Heart right ventricle (tissue), 16 donors: ENCODE data around the gene RNMT. TPM values are rescaled to one million over a fixed set of nuclear protein-coding genes. Genes with fewer than 3 reads are reported as not detected.
A peak's percentile ranks its signal among the peaks of the same experiment; 100 is the strongest.

Source experiments
- ATAC-seq, 8 donors: fragments of 200-7000 bp; cut with Tn5 transposase; one replicate each; pipeline ENCODE4 v1.9.1; 2020; ENCODE audit warnings: mild to moderate bottlenecking in 8 of 8, moderate library complexity in 8 of 8, moderate number of reproducible peaks in 1 of 8
- DNase-seq, 2 donors: peaks; one replicate each; pipeline ENCODE4 v3.0.0-alpha.2; 2020
- H3K27ac ChIP-seq, 10 donors: fragments of 200-600 bp; sonication (generic) in 2 of 10; one replicate each; pipeline versions ENCODE4 v1.5.0 to v1.8.0; 2020 to 2022; ENCODE audit warnings: mild to moderate bottlenecking in 3 of 10
- H3K27me3 ChIP-seq, 7 donors: fragments of 200-600 bp; one replicate each; pipeline ENCODE4 v1.8.0; 2021 to 2022; ENCODE audit warnings: mild to moderate bottlenecking in 2 of 7
- H3K36me3 ChIP-seq, 9 donors: fragments of 200-600 bp; sonication (generic) in 1 of 9; one replicate each; pipeline versions ENCODE4 v1.5.0 to v1.8.0; 2020 to 2022; ENCODE audit warnings: mild to moderate bottlenecking in 2 of 9
- H3K4me1 ChIP-seq, 9 donors: fragments of 200-600 bp; sonication (generic) in 1 of 9; one replicate each; pipeline versions ENCODE4 v1.5.0 to v1.8.0; 2020 to 2022; ENCODE audit warnings: mild to moderate bottlenecking in 4 of 9
- H3K4me3 ChIP-seq, 10 donors: fragments of 200-600 bp; sonication (generic) in 2 of 10; one replicate each; pipeline versions ENCODE4 v1.5.0 to v1.8.0; 2020 to 2022; ENCODE audit warnings: mild to moderate bottlenecking in 7 of 10, moderate library complexity in 2 of 10
- H3K9me3 ChIP-seq, 11 donors: fragments of 200-600 bp in 10 of 11; sonication (generic) in 2 of 11; one replicate each; pipeline versions ENCODE4 v1.5.0 to v1.8.0; 2013 to 2022; ENCODE audit warnings: mild to moderate bottlenecking in 2 of 11, control low read depth in 1 of 11, moderate library complexity in 1 of 11
- WGBS, 2 donors: extraction: QIAGEN DNeasy Blood & Tissue Kit; methylation state at CpG; one replicate each; pipeline ENCODE4 v1.1.7; 2013; ENCODE audit warnings: inconsistent platforms in 1 of 2; 5-methylcytosine and 5-hydroxymethylcytosine counted together
- intact Hi-C, 10 donors: fragments of 100-400 bp; cut with DNase I; formaldehyde crosslinking; loops; one replicate each; pipeline versions ENCODE4 v1.11.1 to v1.14.2; 2022
- polyA plus RNA-seq, 2 donors: library from polyadenylated mRNA; stranded (reverse); fragments of 200-250 nt; gene quantifications; one replicate each; pipeline ENCODE4 v1.2.3, GENCODE V29; 2013
- total RNA-seq, 10 donors: library from RNA; stranded (reverse); fragmentation: NEBNext Ultra II Directional in 3 of 10; extraction: Animal tissue kit (Norgen Biotek cat#: 25700) in 3 of 10; gene quantifications; one replicate each; pipeline versions ENCODE4 v1.2.1 to v1.2.4, GENCODE V29; 2021 to 2023
- TF ChIP-seq, protein P1 (sequence below), 9 donors: fragments of 200-600 bp; sonication (generic) in 2 of 9; IDR thresholded peaks; one replicate each; pipeline versions ENCODE4 v1.5.0 to v1.8.0; 2021 to 2022; ENCODE audit warnings: antibody characterized with exemption in 9 of 9, mild to moderate bottlenecking in 5 of 9, moderate library complexity in 1 of 9
- donor health status: Arrhythmogenic right ventricular cardiomyopathy.
- donor health status: ischemic (EF 13 %, LVEDD 7.1; RV severe dilation, severe dysfunction).
- donor health status: healthy with polysubstance abuse.
- donor health status: DM: no; HTN: yes; CAD: no.
- donor health status: DM: no; HTN: no; CAD: no.
- donor health status: ischemic (EF 25% LVEDD 6.9; RV normal size, moderate dysfunction).
- donor health status: ischemic (EF 25% LVEDD 5.7; RV mildly dilated, moderate dysfunction).
- donor health status: healthy.
- donor health status: DM: yes; HTN: yes; CAD: no.
- donor health status: Ischemic cardiomyopathy.
- donor health status: ischemic (EF 35%, LVEDD 5.7; RV mildly dilated, moderate dysfunction).
- donor health status: nonischemic (EF 11% LVEDD 7.7; RV severe dilation, severe dysfunction).
- donor health status: DM: yes; HTN: yes; CAD: no.
- donor health status: PGD.
- donor health status: ischemic (EF 29% LVEDD 5.4; RV normal size, mild dysfunction).
- donor health status: nonischemic (EF 23%, LVEDD 6.1; RV moderate dilation, normal function).

The RNMT gene
- total and polyA plus RNA-seq, 12 donors = 12.4 to 37.0 (median 33.0) TPM

DNA sequence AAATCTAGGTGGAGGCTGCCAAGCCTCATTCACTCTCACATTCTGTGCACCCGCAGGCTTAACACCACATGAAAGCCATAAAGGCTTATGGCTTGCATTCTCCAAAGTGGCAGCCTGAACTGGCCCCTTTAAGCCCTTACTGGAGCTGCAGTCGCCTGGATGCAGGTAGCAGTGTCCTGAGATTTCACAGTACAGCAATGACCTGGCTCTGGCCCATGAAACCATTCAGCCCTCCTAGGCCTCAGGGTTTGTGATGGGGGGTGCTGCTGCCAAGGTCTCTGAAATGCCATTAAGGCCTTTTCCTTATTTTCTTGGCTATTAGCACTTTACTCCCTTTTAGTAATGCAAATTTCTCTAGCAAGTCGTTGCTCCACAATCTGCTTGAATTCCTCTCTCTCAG lies 48.6 kb downstream of the RNMT start:
- Histone ChIP-seq H3K36me3 (no peaks in the 10 kb centered on the region), H3K27me3 (no peaks in the 10 kb centered on the region), H3K27ac (no peak overlapping the region), H3K4me3 (no peak overlapping the region), H3K4me1 (no peaks in the 10 kb centered on the region), H3K9me3 (peaks cover 0 to 15% (median 0%) of the 10 kb centered on the region in 11 donors)
- intact Hi-C loops = no loop called here
- TF ChIP-seq, protein P1, sequence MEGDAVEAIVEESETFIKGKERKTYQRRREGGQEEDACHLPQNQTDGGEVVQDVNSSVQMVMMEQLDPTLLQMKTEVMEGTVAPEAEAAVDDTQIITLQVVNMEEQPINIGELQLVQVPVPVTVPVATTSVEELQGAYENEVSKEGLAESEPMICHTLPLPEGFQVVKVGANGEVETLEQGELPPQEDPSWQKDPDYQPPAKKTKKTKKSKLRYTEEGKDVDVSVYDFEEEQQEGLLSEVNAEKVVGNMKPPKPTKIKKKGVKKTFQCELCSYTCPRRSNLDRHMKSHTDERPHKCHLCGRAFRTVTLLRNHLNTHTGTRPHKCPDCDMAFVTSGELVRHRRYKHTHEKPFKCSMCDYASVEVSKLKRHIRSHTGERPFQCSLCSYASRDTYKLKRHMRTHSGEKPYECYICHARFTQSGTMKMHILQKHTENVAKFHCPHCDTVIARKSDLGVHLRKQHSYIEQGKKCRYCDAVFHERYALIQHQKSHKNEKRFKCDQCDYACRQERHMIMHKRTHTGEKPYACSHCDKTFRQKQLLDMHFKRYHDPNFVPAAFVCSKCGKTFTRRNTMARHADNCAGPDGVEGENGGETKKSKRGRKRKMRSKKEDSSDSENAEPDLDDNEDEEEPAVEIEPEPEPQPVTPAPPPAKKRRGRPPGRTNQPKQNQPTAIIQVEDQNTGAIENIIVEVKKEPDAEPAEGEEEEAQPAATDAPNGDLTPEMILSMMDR (IDR thresholded peaks at IDR 0.05) = no peak
- no peak for DNase-seq
- no peak for ATAC-seq
- WGBS, 2 donors = 73 to 74% methylated on average over 3 of the region's 3 CpGs

DNA sequence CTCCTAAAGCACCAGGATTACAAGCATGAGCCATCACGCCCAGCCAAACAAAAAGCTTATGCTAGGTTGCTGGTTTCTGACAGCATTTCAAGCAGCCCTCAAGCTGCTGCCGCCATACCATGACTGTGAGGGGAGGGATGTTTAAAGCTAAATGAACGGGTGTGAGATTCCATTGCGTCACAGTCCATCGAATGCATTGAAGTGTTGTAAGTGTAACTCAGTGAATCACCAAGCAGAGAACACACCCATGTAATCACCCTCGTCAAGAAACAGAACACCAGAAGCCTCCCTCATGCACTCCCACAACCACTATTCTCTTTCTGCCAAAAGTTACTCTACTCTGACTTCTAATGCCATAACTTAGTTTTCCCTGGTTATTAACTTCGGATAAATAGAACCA lies 64.7 kb downstream of the RNMT start:
- intact Hi-C loops = loop anchor here in 1 of 10 donors (10.0 kb wide), 1 partner anchor 64 kb away; no protein-coding TSS in a partner anchor
- DNase-seq (no peak), ATAC-seq (no peak)
- Histone ChIP-seq H3K27me3 (no peaks in the 10 kb centered on the region), H3K27ac (no peak overlapping the region), H3K4me3 (no peak overlapping the region), H3K36me3 (no peaks in the 10 kb centered on the region), H3K9me3 (peaks cover 0 to 17% (median 0%) of the 10 kb centered on the region in 11 donors), H3K4me1 (no peaks in the 10 kb centered on the region)
- TF ChIP-seq, protein P1 (IDR thresholded peaks at IDR 0.05) = no peak
- 69 to 72% methylated on average over 7 of the region's 7 CpGs for WGBS, 2 donors

DNA sequence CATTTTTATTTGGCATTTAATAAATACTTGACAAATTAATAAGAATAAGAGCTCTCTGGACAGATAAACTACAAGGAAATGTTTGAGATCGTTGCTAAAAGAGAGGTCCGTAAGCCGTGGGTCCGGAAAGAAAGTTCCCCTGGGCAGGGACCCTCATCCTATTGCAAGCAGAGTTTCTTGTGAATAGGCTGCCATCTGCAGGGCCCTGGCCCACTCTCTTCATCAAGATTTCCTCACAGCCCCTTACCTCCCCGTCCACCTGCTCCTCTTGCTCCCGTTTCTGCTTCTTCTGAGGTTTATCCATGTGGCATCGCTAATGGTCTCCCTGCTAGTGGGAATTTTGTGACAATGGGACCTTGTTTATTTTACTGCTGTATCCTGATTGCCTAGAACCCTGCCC lies 67.3 kb downstream of the RNMT start:
- Histone ChIP-seq H3K4me1 (peaks cover 0 to 11% (median 0%) of the 10 kb centered on the region in 9 donors), H3K36me3 (no peaks in the 10 kb centered on the region), H3K9me3 (peaks cover 0 to 7% (median 0%) of the 10 kb centered on the region in 11 donors), H3K27me3 (peaks cover 0 to 5% (median 0%) of the 10 kb centered on the region in 7 donors), H3K4me3 (no peak overlapping the region), H3K27ac (no peak overlapping the region)
- 44 to 50% methylated on average over 7 of the region's 7 CpGs for WGBS, 2 donors
- intact Hi-C loops = loop anchor here in 1 of 10 donors (10.0 kb wide), 1 partner anchor 61 kb away; no protein-coding TSS in a partner anchor
- ATAC-seq (no peak), DNase-seq (no peak)
- TF ChIP-seq, protein P1 (IDR thresholded peaks at IDR 0.05) = peak in 1 of 9 donors; percentile 8

DNA sequence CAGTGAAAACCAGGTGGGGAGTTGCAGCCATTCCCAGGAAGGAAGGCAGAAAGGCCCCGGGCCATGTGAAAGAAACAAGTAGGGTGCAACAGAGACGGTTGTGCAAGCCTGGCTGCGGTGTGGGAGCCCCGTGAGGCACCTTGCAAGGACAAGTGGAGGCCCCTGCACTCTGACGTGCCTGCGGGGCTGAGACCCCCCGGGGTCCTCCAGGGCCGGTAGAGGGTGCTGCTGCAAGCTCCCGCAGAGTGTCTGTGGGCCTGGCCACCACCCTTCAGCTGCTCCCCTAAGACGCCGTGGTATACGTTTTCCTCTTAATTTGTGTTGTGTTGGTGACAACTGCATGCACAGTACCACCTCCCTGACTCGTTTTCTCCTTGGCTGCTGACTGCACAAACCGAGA lies 70.0 kb downstream of the RNMT start:
- Histone ChIP-seq H3K27ac (no peak overlapping the region), H3K36me3 (no peaks in the 10 kb centered on the region), H3K27me3 (peaks cover 0 to 23% (median 4%) of the 10 kb centered on the region in 7 donors), H3K4me3 (no peak overlapping the region), H3K9me3 (peaks cover 0 to 7% (median 0%) of the 10 kb centered on the region in 11 donors), H3K4me1 (peaks cover 0 to 20% (median 3%) of the 10 kb centered on the region in 9 donors)
- TF ChIP-seq, protein P1 (IDR thresholded peaks at IDR 0.05) = no peak
- intact Hi-C loops = loop anchor here in 1 of 10 donors (10.0 kb wide), 1 partner anchor 58 kb away; no protein-coding TSS in a partner anchor
- 80 to 82% methylated on average over 14 of the region's 14 CpGs for WGBS, 2 donors
- ATAC-seq = no peak
- no peak for DNase-seq
